H7 (cell line): ENCODE results near the gene SPATA18. TPM values are rescaled to one million over a fixed set of nuclear protein-coding genes. Genes with fewer than 3 reads are reported as not detected.
"Not testable (repeated sequence)": the region's sequence is repeated elsewhere in the genome, so short reads cannot be mapped to it uniquely, and the experiment has no call there.

Experiments
- DNase-seq: peaks from one replicate; pipeline ENCODE4 v3.0.0; 2012
- H3K27me3 ChIP-seq: 2 replicates; pipeline ENCODE4 v1.6.0; 2011; ENCODE audit warnings: mild to moderate bottlenecking, low read length; ENCODE audit not compliant: control insufficient read depth, insufficient read depth
- H3K36me3 ChIP-seq: replicated peaks from 2 replicates; pipeline ENCODE4 v1.5.1; 2011; ENCODE audit warnings: low read length; ENCODE audit not compliant: control insufficient read depth, insufficient read depth
- H3K4me3 ChIP-seq: 2 replicates; pipeline ENCODE4 v1.5.1; 2011; ENCODE audit warnings: low read depth, mild to moderate bottlenecking, control low read depth, low read length, moderate library complexity; ENCODE audit not compliant: insufficient read depth
- total RNA-seq: library from RNA; depleted of rRNA; stranded (reverse); fragments of >200 nt; shearing (Covaris generic); gene quantifications from 2 replicates; pipeline ENCODE4 v1.2.3, GENCODE V29; 2014

SPATA18 gene
- total RNA-seq, 1 experiment from 2014 or later, result 0.10 TPM

- Histone ChIP-seq H3K27me3 (no peaks in the 10 kb centered on the region), H3K36me3 (no peaks in the 10 kb centered on the region), H3K4me3 (no peak overlapping the region)
- no peak for DNase-seq
Observed at GRCh38 chr4:52106660-52107059, 55.6 kb downstream of the SPATA18 start.

- H3K36me3 ChIP-seq, result no peaks in the 10 kb centered on the region
- H3K4me3 ChIP-seq, result no peak overlapping the region
- DNase-seq, result no peak
- H3K27me3 ChIP-seq, result no peaks in the 10 kb centered on the region
Observed at GRCh38 chr4:52107336-52107735, 56.2 kb downstream of the SPATA18 start.

- Histone ChIP-seq H3K27me3 (no peaks in the 10 kb centered on the region), H3K4me3 (no peak overlapping the region), H3K36me3 (no peaks in the 10 kb centered on the region)
- no peak for DNase-seq
Observed at GRCh38 chr4:52107745-52108144, 56.6 kb downstream of the SPATA18 start.

GRCh38 chr4:52110171-52110570, 59.1 kb downstream of the SPATA18 start:
- DNase-seq, result no peak

GRCh38 chr4:52111995-52112394, 60.9 kb downstream of the SPATA18 start:
- DNase-seq, result no peak
- Histone ChIP-seq H3K4me3 (no peak overlapping the region), H3K36me3 (no peaks in the 10 kb centered on the region), H3K27me3 (no peaks in the 10 kb centered on the region)

More at GRCh38 chr4:52110171-52110570, 59.1 kb downstream of the SPATA18 start:
- no peaks in the 10 kb centered on the region for H3K36me3 ChIP-seq
- no peaks in the 10 kb centered on the region for H3K27me3 ChIP-seq
- no peak overlapping the region for H3K4me3 ChIP-seq

- no peak for DNase-seq
Observed at GRCh38 chr4:52112411-52112810, 61.3 kb downstream of the SPATA18 start.

GRCh38 chr4:52116641-52117040, 65.5 kb downstream of the SPATA18 start:
- no peak overlapping the region for H3K4me3 ChIP-seq
- H3K36me3 ChIP-seq, result no peaks in the 10 kb centered on the region
- no peaks in the 10 kb centered on the region for H3K27me3 ChIP-seq
- DNase-seq, result no peak

More at GRCh38 chr4:52112411-52112810, 61.3 kb downstream of the SPATA18 start:
- H3K4me3 ChIP-seq, result no peak overlapping the region
- H3K36me3 ChIP-seq, result no peaks in the 10 kb centered on the region
- no peaks in the 10 kb centered on the region for H3K27me3 ChIP-seq

GRCh38 chr4:52126226-52126625, 75.1 kb downstream of the SPATA18 start:
- no peaks in the 10 kb centered on the region for H3K27me3 ChIP-seq
- DNase-seq, result no peak
- H3K36me3 ChIP-seq, result no peaks in the 10 kb centered on the region
- no peak overlapping the region for H3K4me3 ChIP-seq

- DNase-seq, result peak; percentile 16
Observed at GRCh38 chr4:52126966-52127365, 75.9 kb downstream of the SPATA18 start.

GRCh38 chr4:52135171-52135570, 84.1 kb downstream of the SPATA18 start:
- Histone ChIP-seq H3K4me3 (no peak overlapping the region), H3K36me3 (no peaks in the 10 kb centered on the region), H3K27me3 (no peaks in the 10 kb centered on the region)
- no peak for DNase-seq

More at GRCh38 chr4:52126966-52127365, 75.9 kb downstream of the SPATA18 start:
- Histone ChIP-seq H3K27me3 (no peaks in the 10 kb centered on the region), H3K4me3 (no peak overlapping the region), H3K36me3 (no peaks in the 10 kb centered on the region)

- H3K36me3 ChIP-seq, H3K27me3 ChIP-seq, H3K4me3 ChIP-seq, DNase-seq: not testable (repeated sequence)
Observed at GRCh38 chr4:52137152-52137551, 86.0 kb downstream of the SPATA18 start.

- Histone ChIP-seq H3K4me3 (no peak overlapping the region), H3K27me3 (no peaks in the 10 kb centered on the region), H3K36me3 (no peaks in the 10 kb centered on the region)
- no peak for DNase-seq
Observed at GRCh38 chr4:52142816-52143215, 91.7 kb downstream of the SPATA18 start.

- Histone ChIP-seq H3K36me3 (no peaks in the 10 kb centered on the region), H3K4me3 (no peak overlapping the region), H3K27me3 (no peaks in the 10 kb centered on the region)
- no peak for DNase-seq
Observed at GRCh38 chr4:52143815-52144214, 92.7 kb downstream of the SPATA18 start.

GRCh38 chr4:52144372-52144771, 93.3 kb downstream of the SPATA18 start:
- Histone ChIP-seq H3K36me3 (no peaks in the 10 kb centered on the region), H3K4me3 (no peak overlapping the region), H3K27me3 (no peaks in the 10 kb centered on the region)
- no peak for DNase-seq
